ENCODE measurements around the gene TIGD1.

Gene TIGD1

GRCh38 chr2:232584238-232584637, 33.9 kb upstream of the TIGD1 start:
- H3K4me3 ChIP-seq (ENCODE audit: insufficient read depth, low read depth, low read length): no peak overlapping the region
- no peaks in the 10 kb centered on the region for H3K4me1 ChIP-seq (ENCODE audit: control insufficient read depth, insufficient read depth, low read length)
- H3K27ac ChIP-seq (ENCODE audit: insufficient read depth, low read depth, low read length, poor library complexity, severe bottlenecking): no peak overlapping the region
- no peaks in the 10 kb centered on the region for H3K9me3 ChIP-seq (ENCODE audit: control insufficient read depth, low read length)
- H3K27me3 ChIP-seq (ENCODE audit: control insufficient read depth, insufficient read depth, low read length, poor library complexity, severe bottlenecking): no peaks in the 10 kb centered on the region
- WGBS, 2 experiments: 94 to 95% methylated on average over 6 of the region's 6 CpGs
- H3K36me3 ChIP-seq (ENCODE audit: control insufficient read depth, insufficient read depth, low read length): peaks cover 13% of the 10 kb centered on the region

GRCh38 chr2:232581725-232582124, 31.4 kb upstream of the TIGD1 start:
- Histone ChIP-seq H3K9me3 (ENCODE audit: control insufficient read depth, low read length) (no peaks in the 10 kb centered on the region), H3K27ac (ENCODE audit: insufficient read depth, low read depth, low read length, poor library complexity, severe bottlenecking) (no peak overlapping the region), H3K4me3 (ENCODE audit: insufficient read depth, low read depth, low read length) (no peak overlapping the region), H3K27me3 (ENCODE audit: control insufficient read depth, insufficient read depth, low read length, poor library complexity, severe bottlenecking) (no peaks in the 10 kb centered on the region), H3K36me3 (ENCODE audit: control insufficient read depth, insufficient read depth, low read length) (peaks cover 13% of the 10 kb centered on the region), H3K4me1 (ENCODE audit: control insufficient read depth, insufficient read depth, low read length) (no peaks in the 10 kb centered on the region)

- WGBS, 2 experiments: 97% methylated on average over 6 of the region's 6 CpGs
- Histone ChIP-seq H3K4me1 (ENCODE audit: control insufficient read depth, insufficient read depth, low read length) (no peaks in the 10 kb centered on the region), H3K9me3 (ENCODE audit: control insufficient read depth, low read length) (no peaks in the 10 kb centered on the region), H3K27ac (ENCODE audit: insufficient read depth, low read depth, low read length, poor library complexity, severe bottlenecking) (no peak overlapping the region), H3K4me3 (ENCODE audit: insufficient read depth, low read depth, low read length) (no peak overlapping the region), H3K36me3 (ENCODE audit: control insufficient read depth, insufficient read depth, low read length) (peaks cover 13% of the 10 kb centered on the region), H3K27me3 (ENCODE audit: control insufficient read depth, insufficient read depth, low read length, poor library complexity, severe bottlenecking) (no peaks in the 10 kb centered on the region)
These were observed 30.3 kb upstream of the TIGD1 start for GRCh38 chr2:232580648-232580981.

DNA sequence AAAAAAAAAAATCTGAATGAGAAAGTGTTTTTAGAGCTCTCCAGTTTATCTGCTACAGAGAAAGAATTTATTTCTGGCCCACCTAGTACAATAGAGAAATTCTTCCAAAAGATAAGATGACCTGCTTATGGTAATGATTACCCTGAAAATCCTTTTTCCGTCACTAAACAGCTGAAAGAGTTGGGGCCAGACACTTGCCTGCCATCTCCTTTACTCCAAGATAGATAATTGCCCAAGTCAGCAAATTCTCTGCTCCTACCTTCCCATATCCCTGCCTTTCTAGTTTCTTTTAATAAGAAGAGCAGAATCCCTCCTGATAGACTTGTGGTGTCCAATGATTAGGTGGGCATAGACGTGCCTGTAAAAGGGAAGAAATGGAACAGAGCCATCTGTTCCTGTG, 28.3 kb upstream of the TIGD1 start:
- H3K4me3 ChIP-seq (ENCODE audit: insufficient read depth, low read depth, low read length): no peak overlapping the region
- H3K36me3 ChIP-seq (ENCODE audit: control insufficient read depth, insufficient read depth, low read length): peaks cover 13% of the 10 kb centered on the region

GRCh38 chr2:232577841-232578240, 27.5 kb upstream of the TIGD1 start:
- Histone ChIP-seq H3K27ac (ENCODE audit: insufficient read depth, low read depth, low read length, poor library complexity, severe bottlenecking) (no peak overlapping the region), H3K27me3 (ENCODE audit: control insufficient read depth, insufficient read depth, low read length, poor library complexity, severe bottlenecking) (no peaks in the 10 kb centered on the region), H3K4me3 (ENCODE audit: insufficient read depth, low read depth, low read length) (no peak overlapping the region), H3K4me1 (ENCODE audit: control insufficient read depth, insufficient read depth, low read length) (no peaks in the 10 kb centered on the region), H3K9me3 (ENCODE audit: control insufficient read depth, low read length) (no peaks in the 10 kb centered on the region), H3K36me3 (ENCODE audit: control insufficient read depth, insufficient read depth, low read length) (peaks cover 13% of the 10 kb centered on the region)
- 91 to 100% methylated on average over 2 of the region's 2 CpGs for WGBS, 2 experiments

More for the DNA sequence above, 28.3 kb upstream of the TIGD1 start:
- H3K27ac ChIP-seq (ENCODE audit: insufficient read depth, low read depth, low read length, poor library complexity, severe bottlenecking): no peak overlapping the region
- WGBS, 2 experiments: 95% methylated on average over 2 of the region's 2 CpGs
- no peaks in the 10 kb centered on the region for H3K27me3 ChIP-seq (ENCODE audit: control insufficient read depth, insufficient read depth, low read length, poor library complexity, severe bottlenecking)
- no peaks in the 10 kb centered on the region for H3K9me3 ChIP-seq (ENCODE audit: control insufficient read depth, low read length)
- no peaks in the 10 kb centered on the region for H3K4me1 ChIP-seq (ENCODE audit: control insufficient read depth, insufficient read depth, low read length)

DNA sequence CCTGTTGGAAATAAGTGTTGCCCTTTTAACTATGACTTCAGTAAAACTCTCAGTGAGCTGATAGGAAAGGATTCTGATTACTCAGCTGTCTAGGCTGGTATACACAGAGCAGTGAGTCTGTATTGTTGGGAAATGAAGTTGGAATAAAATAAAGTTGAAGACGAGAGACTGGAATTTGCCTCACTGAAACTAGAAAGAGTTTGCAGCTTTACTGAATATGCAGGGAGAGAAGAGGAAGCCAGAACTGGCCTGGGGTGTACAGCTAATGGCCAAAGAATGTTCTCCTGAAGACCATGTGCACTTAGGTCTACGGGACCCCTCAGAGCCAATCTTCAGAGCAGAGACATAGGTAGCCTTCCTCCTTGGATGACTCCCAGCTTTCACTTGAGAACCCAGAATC, 26.6 kb upstream of the TIGD1 start:
- H3K27me3 ChIP-seq (ENCODE audit: control insufficient read depth, insufficient read depth, low read length, poor library complexity, severe bottlenecking): no peaks in the 10 kb centered on the region
- 91 to 97% methylated on average over 2 of the region's 2 CpGs for WGBS, 2 experiments
- no peak overlapping the region for H3K27ac ChIP-seq (ENCODE audit: insufficient read depth, low read depth, low read length, poor library complexity, severe bottlenecking)
- no peaks in the 10 kb centered on the region for H3K4me1 ChIP-seq (ENCODE audit: control insufficient read depth, insufficient read depth, low read length)
- H3K36me3 ChIP-seq (ENCODE audit: control insufficient read depth, insufficient read depth, low read length): peaks cover 13% of the 10 kb centered on the region
- no peaks in the 10 kb centered on the region for H3K9me3 ChIP-seq (ENCODE audit: control insufficient read depth, low read length)
- H3K4me3 ChIP-seq (ENCODE audit: insufficient read depth, low read depth, low read length): no peak overlapping the region

DNA sequence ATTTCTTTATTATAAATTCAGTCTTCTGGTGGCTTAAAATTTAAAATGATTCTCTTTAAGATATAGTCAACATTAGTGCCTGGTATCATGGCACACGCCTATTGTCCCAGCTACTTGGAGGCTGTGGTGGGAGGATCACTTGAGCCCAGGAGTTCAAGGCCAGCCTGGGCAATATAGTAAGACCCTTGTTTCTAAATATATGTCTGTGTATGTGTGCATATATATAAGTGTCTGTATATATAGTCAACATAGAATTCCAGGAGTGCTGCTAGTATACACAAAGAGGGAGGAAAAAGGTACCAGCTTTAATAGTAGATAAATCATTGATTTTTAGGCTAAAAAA, 25.0 kb upstream of the TIGD1 start:
- Histone ChIP-seq H3K36me3 (ENCODE audit: control insufficient read depth, insufficient read depth, low read length) (peaks cover 4% of the 10 kb centered on the region), H3K27me3 (ENCODE audit: control insufficient read depth, insufficient read depth, low read length, poor library complexity, severe bottlenecking) (no peaks in the 10 kb centered on the region), H3K9me3 (ENCODE audit: control insufficient read depth, low read length) (no peaks in the 10 kb centered on the region), H3K27ac (ENCODE audit: insufficient read depth, low read depth, low read length, poor library complexity, severe bottlenecking) (no peak overlapping the region), H3K4me3 (ENCODE audit: insufficient read depth, low read depth, low read length) (no peak overlapping the region), H3K4me1 (ENCODE audit: control insufficient read depth, insufficient read depth, low read length) (no peaks in the 10 kb centered on the region)
- WGBS, 2 experiments: 94% methylated on average over 1 of the region's 1 CpG

DNA sequence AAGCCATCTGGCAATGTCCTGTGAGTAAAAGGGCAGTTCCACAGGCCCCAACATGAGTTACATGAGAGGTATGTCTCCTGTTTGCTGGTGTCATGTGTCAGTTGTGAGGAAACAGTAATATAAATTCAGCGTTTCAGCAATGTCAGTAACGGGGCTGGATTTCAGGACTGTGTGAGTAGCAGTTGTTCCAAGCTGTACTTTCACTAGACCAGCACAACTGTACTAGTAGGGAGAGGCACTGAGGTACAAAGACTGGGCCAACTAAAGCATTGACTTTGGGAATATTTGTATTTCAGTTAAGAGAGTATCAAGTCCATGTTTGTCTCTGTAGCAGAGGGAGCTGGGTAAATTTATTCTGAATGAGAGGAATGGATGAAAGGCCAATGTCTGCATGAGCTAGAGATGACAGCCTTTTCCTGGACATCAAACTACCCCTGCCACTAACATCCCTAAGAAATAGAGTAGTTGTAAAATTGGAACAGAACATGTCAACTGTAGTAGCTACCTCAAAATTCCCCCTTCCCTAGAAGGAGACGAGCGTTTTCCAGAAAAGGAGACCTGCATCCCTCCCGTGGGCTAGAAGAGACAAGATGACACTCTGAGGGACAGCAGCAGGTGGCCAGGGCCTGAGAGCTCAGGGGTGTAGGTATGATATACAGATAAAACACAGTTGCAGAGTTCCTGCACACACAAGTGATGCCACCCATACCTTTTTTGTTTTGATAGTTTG, 24.5 kb upstream of the TIGD1 start:
- no peak overlapping the region for H3K27ac ChIP-seq (ENCODE audit: insufficient read depth, low read depth, low read length, poor library complexity, severe bottlenecking)
- H3K36me3 ChIP-seq (ENCODE audit: control insufficient read depth, insufficient read depth, low read length): peaks cover 5% of the 10 kb centered on the region
- no peaks in the 10 kb centered on the region for H3K27me3 ChIP-seq (ENCODE audit: control insufficient read depth, insufficient read depth, low read length, poor library complexity, severe bottlenecking)
- no peak overlapping the region for H3K4me3 ChIP-seq (ENCODE audit: insufficient read depth, low read depth, low read length)
- H3K4me1 ChIP-seq (ENCODE audit: control insufficient read depth, insufficient read depth, low read length): no peaks in the 10 kb centered on the region
- WGBS, 2 experiments: 95% methylated on average over 5 of the region's 5 CpGs
- no peaks in the 10 kb centered on the region for H3K9me3 ChIP-seq (ENCODE audit: control insufficient read depth, low read length)

DNA sequence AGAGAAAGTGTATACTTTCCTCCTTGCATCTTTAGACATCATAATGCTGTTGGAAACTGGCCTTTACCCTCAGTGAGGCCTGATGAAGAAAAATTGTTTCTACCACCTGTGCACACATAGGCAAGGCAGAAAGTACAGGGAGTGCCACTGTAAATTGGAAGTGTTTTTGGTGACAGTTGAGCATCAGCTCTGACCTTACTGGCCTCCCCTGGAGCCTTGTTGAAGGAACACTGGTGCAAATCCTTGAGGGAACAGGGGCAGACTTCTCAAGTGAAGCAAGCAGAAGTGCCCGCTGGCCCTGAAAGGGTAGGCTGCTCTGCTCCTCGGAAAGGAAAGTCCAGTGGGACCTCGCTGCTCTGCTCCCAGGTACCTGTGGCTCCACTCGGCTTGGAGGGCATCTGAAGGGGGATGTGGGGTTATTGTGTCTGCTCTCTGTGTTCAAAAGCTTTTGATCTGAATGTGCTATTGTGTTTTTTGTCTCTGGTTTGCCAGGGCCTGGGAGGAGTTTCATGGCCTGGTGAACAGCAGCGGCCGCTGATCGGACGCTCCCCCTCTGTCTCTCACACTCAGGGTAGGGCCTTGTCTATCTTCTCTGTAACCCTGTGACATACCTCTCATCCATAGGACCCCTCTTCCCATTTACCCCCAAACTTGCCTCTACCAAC, 23.5 kb upstream of the TIGD1 start:
- Histone ChIP-seq H3K27me3 (ENCODE audit: control insufficient read depth, insufficient read depth, low read length, poor library complexity, severe bottlenecking) (no peaks in the 10 kb centered on the region), H3K9me3 (ENCODE audit: control insufficient read depth, low read length) (no peaks in the 10 kb centered on the region), H3K4me3 (ENCODE audit: insufficient read depth, low read depth, low read length) (no peak overlapping the region), H3K4me1 (ENCODE audit: control insufficient read depth, insufficient read depth, low read length) (no peaks in the 10 kb centered on the region), H3K36me3 (ENCODE audit: control insufficient read depth, insufficient read depth, low read length) (peaks cover 14% of the 10 kb centered on the region), H3K27ac (ENCODE audit: insufficient read depth, low read depth, low read length, poor library complexity, severe bottlenecking) (no peak overlapping the region)
- 87 to 91% methylated on average over 8 of the region's 8 CpGs for WGBS, 2 experiments

GRCh38 chr2:232573042-232573441, 22.7 kb upstream of the TIGD1 start:
- Histone ChIP-seq H3K27ac (ENCODE audit: insufficient read depth, low read depth, low read length, poor library complexity, severe bottlenecking) (no peak overlapping the region), H3K9me3 (ENCODE audit: control insufficient read depth, low read length) (no peaks in the 10 kb centered on the region), H3K4me1 (ENCODE audit: control insufficient read depth, insufficient read depth, low read length) (no peaks in the 10 kb centered on the region), H3K27me3 (ENCODE audit: control insufficient read depth, insufficient read depth, low read length, poor library complexity, severe bottlenecking) (no peaks in the 10 kb centered on the region), H3K4me3 (ENCODE audit: insufficient read depth, low read depth, low read length) (no peak overlapping the region), H3K36me3 (ENCODE audit: control insufficient read depth, insufficient read depth, low read length) (peaks cover 20% of the 10 kb centered on the region)

Measured in ectodermal cell (in vitro differentiated cells).